ENCODE measurements around the gene CISD2.

- TF ChIP-seq POLR2A (IDR thresholded peaks at IDR 0.05) = no peak
- no peak for TF ChIP-seq CTCF (IDR thresholded peaks at IDR 0.05)
These were observed 44.9 kb upstream of the CISD2 start for GRCh38 chr4:102823897-102824296.

All from prostate gland (tissue), 2 donors.